Activated CD8-positive, alpha-beta memory T cell treated with anti-CD3 and anti-CD28 coated beads for 4 hours (primary cell): ENCODE measurements around the gene RBM20.
"Not testable (repeated sequence)": the region's sequence is repeated elsewhere in the genome, so short reads cannot be mapped to it uniquely, and the experiment has no call there.

Experiments used
- DNase-seq, 2 donors: peaks; one replicate each; pipeline ENCODE4 v3.0.0-alpha.2; 2020; ENCODE audit warnings: low read depth in 2 of 2

The RBM20 gene

GRCh38 chr10:110852947-110853346 lies 208.8 kb downstream of the RBM20 start:
- DNase-seq: no peak

GRCh38 chr10:110853921-110854605 lies 209.9 kb downstream of the RBM20 start:
- DNase-seq: no peak

GRCh38 chr10:110857265-110858171 lies 213.4 kb downstream of the RBM20 start:
- no peak for DNase-seq

GRCh38 chr10:110858297-110858934 lies 214.3 kb downstream of the RBM20 start:
- DNase-seq: no peak

GRCh38 chr10:110859206-110859972 lies 215.3 kb downstream of the RBM20 start:
- DNase-seq: no peak

GRCh38 chr10:110859973-110860376 lies 215.8 kb downstream of the RBM20 start:
- DNase-seq: no peak

- DNase-seq: no peak
Measured at GRCh38 chr10:110860576-110861241, 216.6 kb downstream of the RBM20 start.

GRCh38 chr10:110861476-110861875 lies 217.3 kb downstream of the RBM20 start:
- no peak for DNase-seq

- DNase-seq: no peak
Measured at GRCh38 chr10:110861930-110862649, 218.0 kb downstream of the RBM20 start.

- DNase-seq: no peak
Measured at GRCh38 chr10:110862961-110863360, 218.8 kb downstream of the RBM20 start.

- no peak for DNase-seq
Measured at GRCh38 chr10:110863361-110863760, 219.2 kb downstream of the RBM20 start.

GRCh38 chr10:110863956-110864355 lies 219.8 kb downstream of the RBM20 start:
- no peak for DNase-seq

- DNase-seq: peak in 1 of 2 donors; percentile 39
Measured at GRCh38 chr10:110864662-110865140, 220.6 kb downstream of the RBM20 start.

- no peak for DNase-seq
Measured at GRCh38 chr10:110865186-110865808, 221.2 kb downstream of the RBM20 start.

GRCh38 chr10:110865809-110866482 lies 221.8 kb downstream of the RBM20 start:
- no peak for DNase-seq

- not testable (repeated sequence) for DNase-seq
Measured at GRCh38 chr10:110867011-110867806, 223.1 kb downstream of the RBM20 start.

GRCh38 chr10:110867807-110868465 lies 223.8 kb downstream of the RBM20 start:
- no peak for DNase-seq

- DNase-seq: no peak
Measured at GRCh38 chr10:110868981-110869380, 224.8 kb downstream of the RBM20 start.
